Mucosa of descending colon (tissue), 3 donors: ENCODE data around the gene SMYD2. TPM values are rescaled to one million over a fixed set of nuclear protein-coding genes. Genes with fewer than 3 reads are reported as not detected.

Source experiments
- ATAC-seq: fragments of 200-7000 bp; cut with Tn5 transposase; one replicate; pipeline ENCODE4 v1.9.1; 2020; ENCODE audit warnings: mild to moderate bottlenecking, moderate library complexity
- DNase-seq, 3 donors: peaks; one replicate each; pipeline ENCODE4 v3.0.0-alpha.2; 2020
- H3K36me3 ChIP-seq: fragments of 200-600 bp; one replicate; pipeline ENCODE4 v1.8.0; 2021; ENCODE audit warnings: low read depth, mild to moderate bottlenecking
- H3K4me1 ChIP-seq: fragments of 200-600 bp; one replicate; pipeline ENCODE4 v1.8.0; 2021; ENCODE audit warnings: low read depth, mild to moderate bottlenecking
- H3K4me3 ChIP-seq: fragments of 200-600 bp; one replicate; pipeline ENCODE4 v1.8.0; 2021; ENCODE audit warnings: mild to moderate bottlenecking
- H3K9me3 ChIP-seq: fragments of 200-600 bp; one replicate; pipeline ENCODE4 v1.8.0; 2021; ENCODE audit warnings: mild to moderate bottlenecking
- intact Hi-C, 2 donors: fragments of 100-400 bp; cut with DNase I in 1 of 2; cut with micrococcal nuclease in 1 of 2; formaldehyde crosslinking; loops; one replicate each; pipeline versions ENCODE4 v1.11.0 to v1.11.1; 2022; cut with DNase I, micrococcal nuclease
- total RNA-seq, 3 donors: library from RNA; stranded (reverse); fragmentation: NEBNext Ultra II Directional in 2 of 3; extraction: Animal tissue kit (Norgen Biotek cat#: 25700) in 2 of 3; gene quantifications; one replicate each; pipeline versions ENCODE4 v1.2.1 to v1.2.4, GENCODE V29; 2021 to 2023
- TF ChIP-seq, protein P1 (sequence below): fragments of 200-600 bp; IDR thresholded peaks from one replicate; pipeline ENCODE4 v1.8.0; 2022; ENCODE audit warnings: antibody characterized with exemption, mild to moderate bottlenecking
- donor health status: DM: no; HTN: no; CAD: no; lungs with moderate emphysema.
- donor health status: DM: no; HTN: no; CAD: no.
- donor health status: DM: no; HTN: yes; CAD: no.

SMYD2 gene
- total RNA-seq, 3 donors from 2014 or later: 15.9 to 23.4 (median 18.6) TPM

DNA sequence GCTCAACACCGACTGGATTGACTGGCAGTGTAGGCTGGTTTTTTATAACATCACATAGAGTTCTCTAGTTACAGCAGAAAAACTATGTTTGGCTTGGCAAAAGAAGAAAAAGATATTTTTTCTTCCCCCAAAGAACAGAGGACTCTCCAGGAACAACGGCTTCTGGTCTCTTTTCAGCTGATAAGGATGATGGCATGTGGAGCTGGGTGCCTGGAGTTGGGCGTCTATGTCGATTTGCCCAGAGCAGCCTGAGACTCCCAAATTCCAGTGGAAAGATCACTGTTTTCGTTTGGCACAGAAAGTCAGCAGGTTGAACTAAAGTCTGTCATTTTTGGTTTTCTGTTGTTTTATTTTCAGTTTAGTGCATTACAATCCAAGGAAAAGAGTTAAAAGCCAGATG lies 91.1 kb downstream of the SMYD2 start:
- ATAC-seq (no peak), DNase-seq (no peak)
- H3K9me3 ChIP-seq: no peaks in the 10 kb centered on the region
- no peaks in the 10 kb centered on the region for H3K4me1 ChIP-seq
- intact Hi-C loops: no loop called here
- H3K4me3 ChIP-seq: no peak overlapping the region
- TF ChIP-seq, protein P1, sequence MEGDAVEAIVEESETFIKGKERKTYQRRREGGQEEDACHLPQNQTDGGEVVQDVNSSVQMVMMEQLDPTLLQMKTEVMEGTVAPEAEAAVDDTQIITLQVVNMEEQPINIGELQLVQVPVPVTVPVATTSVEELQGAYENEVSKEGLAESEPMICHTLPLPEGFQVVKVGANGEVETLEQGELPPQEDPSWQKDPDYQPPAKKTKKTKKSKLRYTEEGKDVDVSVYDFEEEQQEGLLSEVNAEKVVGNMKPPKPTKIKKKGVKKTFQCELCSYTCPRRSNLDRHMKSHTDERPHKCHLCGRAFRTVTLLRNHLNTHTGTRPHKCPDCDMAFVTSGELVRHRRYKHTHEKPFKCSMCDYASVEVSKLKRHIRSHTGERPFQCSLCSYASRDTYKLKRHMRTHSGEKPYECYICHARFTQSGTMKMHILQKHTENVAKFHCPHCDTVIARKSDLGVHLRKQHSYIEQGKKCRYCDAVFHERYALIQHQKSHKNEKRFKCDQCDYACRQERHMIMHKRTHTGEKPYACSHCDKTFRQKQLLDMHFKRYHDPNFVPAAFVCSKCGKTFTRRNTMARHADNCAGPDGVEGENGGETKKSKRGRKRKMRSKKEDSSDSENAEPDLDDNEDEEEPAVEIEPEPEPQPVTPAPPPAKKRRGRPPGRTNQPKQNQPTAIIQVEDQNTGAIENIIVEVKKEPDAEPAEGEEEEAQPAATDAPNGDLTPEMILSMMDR: no peak
- no peaks in the 10 kb centered on the region for H3K36me3 ChIP-seq

DNA sequence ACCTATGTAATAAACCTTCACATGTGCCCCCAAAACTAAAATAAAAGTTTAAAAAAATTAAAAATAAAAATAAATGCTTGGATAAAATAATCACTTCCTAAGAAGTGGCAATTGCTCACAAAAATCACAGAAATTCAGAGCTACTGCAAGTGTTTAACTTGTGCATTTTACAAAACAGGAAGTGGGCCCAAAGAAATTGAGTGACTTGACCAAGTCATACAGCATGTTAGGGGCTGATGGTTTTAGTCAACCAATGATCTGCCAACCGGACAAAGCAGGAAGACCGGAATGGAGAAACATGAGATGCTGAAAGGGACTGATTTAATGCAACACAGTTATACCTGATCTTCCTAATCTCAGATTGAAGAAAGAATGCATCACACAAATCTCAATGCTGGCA lies 96.5 kb downstream of the SMYD2 start:
- no peaks in the 10 kb centered on the region for H3K4me1 ChIP-seq
- TF ChIP-seq, protein P1: no peak
- intact Hi-C loops: no loop called here
- no peak overlapping the region for H3K4me3 ChIP-seq
- DNase-seq: no peak
- H3K9me3 ChIP-seq: no peaks in the 10 kb centered on the region
- no peak for ATAC-seq
- no peaks in the 10 kb centered on the region for H3K36me3 ChIP-seq

DNA sequence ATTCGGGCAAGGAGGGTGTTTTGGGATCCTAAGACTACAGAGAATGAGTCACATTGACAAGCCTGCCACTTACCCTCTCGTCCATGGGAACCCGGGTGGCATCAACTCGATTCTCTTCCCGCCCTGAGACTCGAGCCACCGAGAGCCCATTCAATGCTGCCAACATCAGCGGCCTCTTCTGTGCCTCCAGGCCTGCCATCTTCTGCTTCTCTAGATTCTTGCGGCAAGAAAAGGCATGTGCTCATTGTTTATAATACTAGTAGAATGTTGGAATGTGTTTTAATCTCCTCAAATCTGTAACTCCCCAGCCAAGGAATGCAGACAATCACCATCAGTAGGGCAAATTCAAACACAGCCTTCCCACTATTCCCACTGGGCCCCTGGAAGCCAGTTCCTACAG lies 96.9 kb downstream of the SMYD2 start:
- Histone ChIP-seq H3K4me3 (no peak overlapping the region), H3K4me1 (no peaks in the 10 kb centered on the region), H3K9me3 (no peaks in the 10 kb centered on the region), H3K36me3 (no peaks in the 10 kb centered on the region)
- ATAC-seq (no peak), DNase-seq (no peak)
- TF ChIP-seq, protein P1: no peak
- intact Hi-C loops: no loop called here

DNA sequence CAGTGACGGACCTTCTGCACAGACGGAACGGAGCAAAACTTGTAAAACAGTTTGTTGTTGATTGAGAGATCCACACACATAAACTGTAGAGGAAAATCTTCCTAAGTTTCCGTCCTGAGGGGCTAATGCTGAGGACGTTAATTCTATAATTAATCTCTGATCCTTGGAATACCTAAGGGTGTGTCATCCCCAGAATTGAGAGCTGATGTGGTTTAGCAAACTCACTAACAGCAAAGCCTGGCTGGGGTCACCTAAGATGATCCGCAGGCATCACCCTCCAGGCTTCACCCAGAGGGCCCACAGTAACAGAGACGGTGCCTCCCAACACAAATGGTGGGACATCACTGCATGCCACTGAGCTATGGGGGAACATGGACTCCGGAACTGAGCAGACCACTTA lies 97.5 kb downstream of the SMYD2 start:
- ATAC-seq (no peak), DNase-seq (no peak)
- intact Hi-C loops: no loop called here
- TF ChIP-seq, protein P1: no peak
- Histone ChIP-seq H3K4me3 (no peak overlapping the region), H3K36me3 (no peaks in the 10 kb centered on the region), H3K9me3 (no peaks in the 10 kb centered on the region), H3K4me1 (no peaks in the 10 kb centered on the region)

DNA sequence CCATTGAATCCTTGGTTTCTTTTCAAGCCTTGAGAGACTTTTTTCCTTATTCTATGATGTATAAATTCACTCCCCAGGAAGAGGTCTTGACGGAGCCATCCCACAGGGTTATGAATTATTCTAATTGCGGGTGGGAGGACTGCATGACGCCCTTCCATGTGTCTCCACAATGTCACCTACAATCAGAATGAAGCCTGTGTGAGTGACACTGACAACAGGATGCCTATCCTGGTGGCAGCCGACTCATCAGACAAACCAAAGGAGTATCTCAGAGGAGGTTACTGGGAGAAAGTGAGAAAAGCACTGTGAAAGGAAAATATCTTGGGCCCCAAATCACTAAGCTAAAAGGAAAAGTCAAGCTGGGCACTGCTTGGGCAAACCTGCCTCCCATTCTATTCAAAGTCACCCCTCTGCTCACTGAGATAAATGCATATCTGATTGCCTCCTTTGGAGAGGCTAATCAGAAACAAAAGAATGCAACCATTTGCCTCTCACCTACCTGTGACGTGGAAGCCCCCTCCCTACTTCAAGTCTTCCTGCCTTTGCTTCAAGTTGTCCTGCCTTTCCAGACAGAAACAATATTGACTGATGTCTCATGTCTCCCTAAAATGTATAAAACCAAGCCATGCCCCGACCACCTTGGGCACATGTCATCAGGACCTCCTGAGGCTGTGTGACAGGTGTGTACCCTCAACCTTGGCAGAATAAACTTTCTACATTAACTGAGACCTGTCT lies 98.4 kb downstream of the SMYD2 start:
- DNase-seq (no peak), ATAC-seq (no peak)
- no peaks in the 10 kb centered on the region for H3K9me3 ChIP-seq
- H3K4me3 ChIP-seq: no peak overlapping the region
- H3K4me1 ChIP-seq: no peaks in the 10 kb centered on the region
- H3K36me3 ChIP-seq: no peaks in the 10 kb centered on the region
- TF ChIP-seq, protein P1: no peak
- intact Hi-C loops: no loop called here

DNA sequence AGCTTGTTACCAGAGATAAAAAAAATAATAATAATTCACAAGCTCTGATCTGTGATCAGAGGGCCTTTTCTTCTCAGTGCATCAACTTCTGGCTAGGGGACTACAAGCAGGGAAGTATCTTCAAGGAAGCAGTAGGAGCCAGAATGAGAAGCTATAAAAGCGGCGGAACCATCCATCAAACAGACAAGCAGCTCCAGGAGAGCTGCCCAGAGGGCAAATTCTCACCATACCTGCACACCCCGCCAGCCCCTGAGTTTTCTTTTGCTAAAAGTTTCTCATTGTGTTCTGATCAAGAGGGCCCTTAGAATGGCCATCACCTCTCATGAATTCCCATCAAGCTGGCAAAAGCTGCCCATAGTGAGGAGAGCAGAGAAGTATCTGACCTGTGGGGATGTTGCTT lies 99.4 kb downstream of the SMYD2 start:
- intact Hi-C loops: no loop called here
- no peak for ATAC-seq
- H3K4me3 ChIP-seq: no peak overlapping the region
- H3K4me1 ChIP-seq: no peaks in the 10 kb centered on the region
- no peaks in the 10 kb centered on the region for H3K36me3 ChIP-seq
- TF ChIP-seq, protein P1: no peak
- no peaks in the 10 kb centered on the region for H3K9me3 ChIP-seq
- DNase-seq: no peak
